NCI-H2227 treated with DMSO at 0.1 percent for 48 hours (cell line): ENCODE measurements around the gene NRXN2.

Source experiments
- DNase-seq: peaks from one replicate; lab custom pipeline; 2025; lab: John Stamatoyannopoulos, UW

Gene NRXN2

GRCh38 chr11:64743591-64744543 is 20.9 kb upstream of the NRXN2 start, which contains the start of gene RASGRP2:
RASGRP2 (minus strand) TSS chr11:64744142; CDS start chr11:64742866, 1,276 bp downstream.
- DNase-seq: no peak

GRCh38 chr11:64742889-64743590 is 20.0 kb upstream of the NRXN2 start:
- no peak for DNase-seq

- DNase-seq: no peak
Measured at GRCh38 chr11:64742087-64742888, 19.3 kb upstream of the NRXN2 start.

GRCh38 chr11:64741375-64742086 is 18.5 kb upstream of the NRXN2 start:
- DNase-seq: no peak

GRCh38 chr11:64739871-64740270 is 16.9 kb upstream of the NRXN2 start:
- DNase-seq: no peak

- no peak for DNase-seq
Measured at GRCh38 chr11:64736654-64737053, 13.7 kb upstream of the NRXN2 start.

GRCh38 chr11:64735725-64736259 is 12.8 kb upstream of the NRXN2 start:
- DNase-seq: no peak

- no peak for DNase-seq
Measured at GRCh38 chr11:64734811-64735724, 12.1 kb upstream of the NRXN2 start.

- no peak for DNase-seq
Measured at GRCh38 chr11:64731601-64732000, 8.6 kb upstream of the NRXN2 start.

- DNase-seq: no peak
Measured at GRCh38 chr11:64729851-64730382, 6.9 kb upstream of the NRXN2 start.

- no peak for DNase-seq
Measured at GRCh38 chr11:64728757-64729365, 5.9 kb upstream of the NRXN2 start.

GRCh38 chr11:64726867-64727530 is 4.0 kb upstream of the NRXN2 start:
- DNase-seq: no peak

- no peak for DNase-seq
Measured at GRCh38 chr11:64726211-64726641, 3.2 kb upstream of the NRXN2 start.

- DNase-seq: peak; percentile 29
Measured at GRCh38 chr11:64724863-64725532, 2.0 kb upstream of the NRXN2 start.

GRCh38 chr11:64723907-64724862 is 1.2 kb upstream of the NRXN2 start:
- no peak for DNase-seq

- DNase-seq: no peak
Measured at GRCh38 chr11:64722141-64723065, 594 bp downstream of the NRXN2 start.
